SKM-1 (cell line): Measurements from ENCODE around the gene CPVL.
"Not testable (repeated sequence)": the region's sequence is repeated elsewhere in the genome, so short reads cannot be mapped to it uniquely, and the experiment has no call there.

Experiments
- DNase-seq: peaks from one replicate; lab custom pipeline; 2025; ENCODE audit not compliant: unreplicated experiment; lab: John Stamatoyannopoulos, UW

The CPVL gene

GRCh38 chr7:29093091-29093490, 53.2 kb downstream of the CPVL start:
- not testable (repeated sequence) for DNase-seq

GRCh38 chr7:29091715-29092114, 54.6 kb downstream of the CPVL start:
- DNase-seq: no peak

- DNase-seq: no peak
These were observed 55.3 kb downstream of the CPVL start for GRCh38 chr7:29090836-29091601.

GRCh38 chr7:29090151-29090805, 56.1 kb downstream of the CPVL start:
- no peak for DNase-seq

GRCh38 chr7:29087840-29088170, 58.5 kb downstream of the CPVL start:
- no peak for DNase-seq

GRCh38 chr7:29086545-29086944, 59.8 kb downstream of the CPVL start:
- DNase-seq: no peak

GRCh38 chr7:29084832-29085231, 61.5 kb downstream of the CPVL start:
- DNase-seq: peak; percentile 70

GRCh38 chr7:29080803-29081202, 65.5 kb downstream of the CPVL start:
- no peak for DNase-seq

GRCh38 chr7:29078311-29079260, 67.8 kb downstream of the CPVL start:
- DNase-seq: no peak

- no peak for DNase-seq
These were observed 68.5 kb downstream of the CPVL start for GRCh38 chr7:29077854-29078253.

- DNase-seq: no peak
These were observed 69.2 kb downstream of the CPVL start for GRCh38 chr7:29077176-29077575.

- DNase-seq: no peak
These were observed 69.7 kb downstream of the CPVL start for GRCh38 chr7:29076631-29077030.

GRCh38 chr7:29075606-29076005, 70.7 kb downstream of the CPVL start:
- DNase-seq: no peak

- no peak for DNase-seq
These were observed 75.0 kb downstream of the CPVL start for GRCh38 chr7:29071203-29071874.

GRCh38 chr7:29066641-29067040, 79.7 kb downstream of the CPVL start:
- no peak for DNase-seq

- DNase-seq: no peak
These were observed 81.0 kb downstream of the CPVL start for GRCh38 chr7:29065181-29065857.

- DNase-seq: no peak
These were observed 82.5 kb downstream of the CPVL start for GRCh38 chr7:29063872-29064271.

- no peak for DNase-seq
These were observed 83.1 kb downstream of the CPVL start for GRCh38 chr7:29063236-29063635.

- DNase-seq: no peak
These were observed 93.0 kb downstream of the CPVL start for GRCh38 chr7:29053105-29053872.

GRCh38 chr7:29046978-29047377, 99.4 kb downstream of the CPVL start:
- DNase-seq: no peak
